GM21367 (cell line): ENCODE results near the gene SGPP2.
"Not testable (repeated sequence)": the region's sequence is repeated elsewhere in the genome, so short reads cannot be mapped to it uniquely, and the experiment has no call there.

ENCODE experiments used
- ATAC-seq: cut with Tn5 transposase; IDR thresholded peaks from one replicate; pipeline ENCODE4 v1.9.1; 2021; ENCODE audit not compliant: unreplicated experiment

Gene SGPP2

GRCh38 chr2:222572264-222572721 is 147.9 kb downstream of the SGPP2 start:
- ATAC-seq = no peak

- no peak for ATAC-seq
Observed at GRCh38 chr2:222572751-222573174, 148.4 kb downstream of the SGPP2 start.

- no peak for ATAC-seq
Observed at GRCh38 chr2:222575618-222576017, 151.3 kb downstream of the SGPP2 start.

GRCh38 chr2:222576171-222577081 is 152.1 kb downstream of the SGPP2 start:
- ATAC-seq = no peak

- ATAC-seq = no peak
Observed at GRCh38 chr2:222577341-222577740, 153.0 kb downstream of the SGPP2 start.

GRCh38 chr2:222582928-222583327 is 158.6 kb downstream of the SGPP2 start:
- no peak for ATAC-seq

- ATAC-seq = not testable (repeated sequence)
Observed at GRCh38 chr2:222584589-222584988, 160.2 kb downstream of the SGPP2 start.

- no peak for ATAC-seq
Observed at GRCh38 chr2:222591661-222592060, 167.3 kb downstream of the SGPP2 start.

- ATAC-seq = no peak
Observed at GRCh38 chr2:222592176-222592575, 167.8 kb downstream of the SGPP2 start.

GRCh38 chr2:222594679-222595078 is 170.3 kb downstream of the SGPP2 start:
- no peak for ATAC-seq

- ATAC-seq = no peak
Observed at GRCh38 chr2:222595581-222595980, 171.2 kb downstream of the SGPP2 start.

- ATAC-seq = no peak
Observed at GRCh38 chr2:222598611-222599010, 174.3 kb downstream of the SGPP2 start.

- no peak for ATAC-seq
Observed at GRCh38 chr2:222603501-222603900, 179.2 kb downstream of the SGPP2 start.

- ATAC-seq = no peak
Observed at GRCh38 chr2:222604749-222605515, 180.6 kb downstream of the SGPP2 start.

GRCh38 chr2:222606306-222606705 is 182.0 kb downstream of the SGPP2 start:
- no peak for ATAC-seq

GRCh38 chr2:222608081-222608480 is 183.7 kb downstream of the SGPP2 start:
- ATAC-seq = no peak

- ATAC-seq = no peak
Observed at GRCh38 chr2:222609381-222609780, 185.0 kb downstream of the SGPP2 start.
